GM04504 (cell line): Measurements from ENCODE around the gene CAPN12.

Source experiments
- DNase-seq: peaks from one replicate; pipeline ENCODE4 v3.0.0-alpha.2; 2012; ENCODE audit warnings: low read depth

The CAPN12 gene

GRCh38 chr19:38737281-38737865 lies 6.9 kb downstream of the CAPN12 start:
- DNase-seq: no peak

DNA sequence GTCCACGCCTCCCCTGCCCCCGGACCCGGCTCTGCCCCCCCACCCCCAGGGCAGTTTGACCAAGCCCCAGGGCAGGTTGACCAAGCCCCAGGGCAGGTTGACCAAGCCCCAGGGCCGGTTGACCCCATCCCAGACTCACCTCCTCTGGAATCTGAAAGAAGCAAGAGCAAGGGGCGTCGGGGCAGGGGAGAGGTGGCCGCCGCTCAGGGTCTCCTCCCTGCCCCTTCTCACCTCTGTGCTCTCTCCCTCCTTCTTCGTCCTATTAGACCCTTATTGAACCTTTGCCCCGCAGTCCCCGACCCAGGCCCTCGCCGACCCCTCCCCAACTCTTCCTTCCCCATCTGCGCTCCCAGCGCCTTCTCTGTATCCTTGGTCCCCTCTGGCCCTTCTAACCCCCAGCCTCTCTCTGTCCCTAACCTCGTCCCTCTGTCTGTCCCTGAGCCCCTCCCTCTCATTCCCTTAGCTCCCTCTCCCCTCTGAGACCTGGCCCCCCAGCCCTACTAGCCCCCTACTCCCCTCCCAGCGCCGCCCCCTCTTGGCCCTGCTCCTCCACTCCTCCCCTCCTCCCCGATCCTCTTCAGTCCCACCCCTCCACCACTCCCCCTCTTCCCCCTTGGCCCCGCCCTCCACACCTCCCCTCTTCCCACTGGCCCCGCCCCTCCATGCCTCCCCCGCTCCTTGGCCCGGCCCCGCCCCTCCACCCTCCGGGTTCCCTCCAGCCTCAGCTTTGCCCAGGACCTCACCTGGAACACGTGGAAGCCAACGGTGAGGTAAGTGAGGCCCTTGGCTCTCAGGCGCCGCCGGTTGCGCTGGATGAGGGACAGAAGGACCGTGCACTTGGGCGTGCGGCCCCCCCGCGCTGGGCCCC lies 7.6 kb downstream of the CAPN12 start:
- DNase-seq: no peak

- no peak for DNase-seq
Observed at GRCh38 chr19:38736036-38736412, 8.2 kb downstream of the CAPN12 start.

GRCh38 chr19:38735257-38735686 lies 9.0 kb downstream of the CAPN12 start:
- no peak for DNase-seq

- DNase-seq: no peak
Observed at GRCh38 chr19:38734426-38735256, 9.6 kb downstream of the CAPN12 start.

DNA sequence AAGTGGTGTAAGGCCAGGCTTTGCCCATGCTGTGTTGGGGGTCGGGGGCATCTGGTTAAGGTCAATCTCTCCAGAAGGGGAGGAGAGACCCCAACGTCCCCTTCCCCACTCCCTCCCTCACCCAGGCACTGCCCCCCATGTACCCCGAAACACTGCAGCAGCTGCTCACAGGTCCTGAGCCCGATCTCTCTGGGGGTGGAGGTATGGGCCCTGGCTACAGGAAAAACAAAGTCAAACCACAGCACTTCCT lies 10.2 kb downstream of the CAPN12 start:
- DNase-seq: no peak

DNA sequence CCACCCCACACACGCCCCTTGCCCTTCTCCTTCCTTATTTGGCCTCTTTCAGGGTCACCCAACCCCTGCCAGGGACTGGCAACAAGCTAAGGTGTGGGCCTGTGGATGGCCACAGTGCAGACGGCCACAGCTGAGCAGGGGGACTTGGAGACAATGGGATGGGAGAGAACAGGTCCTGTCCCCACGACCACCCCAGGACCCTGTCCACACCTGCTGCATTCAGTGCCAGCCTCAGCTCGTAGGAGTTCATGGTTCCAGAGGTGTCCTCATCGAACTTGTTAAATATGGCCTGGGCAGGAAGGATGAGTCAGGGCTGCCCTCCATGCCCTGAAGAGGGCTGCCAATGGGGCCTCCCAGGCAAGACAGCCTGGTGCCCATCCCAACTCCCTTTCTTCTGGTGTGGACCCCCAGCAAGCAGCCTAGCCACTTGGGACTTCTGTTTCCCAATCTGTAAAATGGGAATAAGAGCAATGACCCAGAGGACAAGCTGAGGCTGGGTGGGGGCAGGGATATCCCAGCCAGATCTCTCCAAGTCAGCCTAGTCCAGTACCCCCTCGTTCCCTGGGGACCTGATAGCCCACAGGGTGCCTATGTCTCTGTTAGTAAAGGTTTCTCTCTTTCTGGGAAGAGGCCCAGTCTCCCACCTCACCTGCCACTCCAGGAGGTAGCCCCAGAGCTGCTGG lies 10.6 kb downstream of the CAPN12 start:
- no peak for DNase-seq

- DNase-seq: no peak
Observed at GRCh38 chr19:38733241-38733492, 11.1 kb downstream of the CAPN12 start.

GRCh38 chr19:38731654-38732301 lies 12.5 kb downstream of the CAPN12 start:
- DNase-seq: no peak

- no peak for DNase-seq
Observed at GRCh38 chr19:38730731-38731589, 13.3 kb downstream of the CAPN12 start.

GRCh38 chr19:38730470-38730730 lies 13.9 kb downstream of the CAPN12 start:
- no peak for DNase-seq

DNA sequence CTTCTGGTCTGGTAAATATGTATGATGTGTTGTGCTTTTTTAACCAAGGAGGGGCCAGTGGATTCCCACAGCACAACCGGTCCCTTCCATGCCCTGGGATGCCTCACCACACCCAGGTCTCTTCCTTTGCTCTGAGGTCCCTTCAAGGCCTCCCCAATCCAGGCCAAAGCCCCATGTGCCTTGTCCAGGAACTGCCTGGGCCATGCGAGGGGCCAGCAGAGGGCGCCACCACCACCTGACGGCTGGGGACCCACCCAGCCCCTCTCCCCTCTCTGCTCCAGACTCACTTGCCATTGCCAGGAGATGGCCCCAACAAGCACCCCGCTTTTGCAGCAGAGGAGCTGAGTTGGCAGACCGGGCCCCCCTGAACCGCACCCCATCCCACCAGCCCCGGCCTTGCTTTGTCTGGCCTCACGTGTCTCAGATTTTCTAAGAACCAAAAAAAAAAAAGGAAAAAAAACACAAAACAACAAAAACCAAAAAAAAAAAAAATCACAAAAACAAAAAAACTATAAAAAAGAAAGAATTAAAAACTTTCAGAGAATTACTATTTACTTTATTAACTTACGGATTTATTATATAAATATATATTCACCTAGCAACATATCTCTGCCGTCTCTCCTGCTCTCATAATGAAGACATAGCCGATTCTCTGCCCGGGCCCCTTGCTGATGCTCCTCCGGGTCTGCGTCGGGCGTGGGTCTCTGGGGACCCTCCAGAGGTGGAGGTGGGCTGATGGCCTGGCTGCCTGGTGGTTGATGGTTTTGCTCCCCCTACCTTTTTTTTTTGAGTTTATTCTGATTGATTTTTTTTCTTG lies 14.4 kb downstream of the CAPN12 start:
- no peak for DNase-seq

DNA sequence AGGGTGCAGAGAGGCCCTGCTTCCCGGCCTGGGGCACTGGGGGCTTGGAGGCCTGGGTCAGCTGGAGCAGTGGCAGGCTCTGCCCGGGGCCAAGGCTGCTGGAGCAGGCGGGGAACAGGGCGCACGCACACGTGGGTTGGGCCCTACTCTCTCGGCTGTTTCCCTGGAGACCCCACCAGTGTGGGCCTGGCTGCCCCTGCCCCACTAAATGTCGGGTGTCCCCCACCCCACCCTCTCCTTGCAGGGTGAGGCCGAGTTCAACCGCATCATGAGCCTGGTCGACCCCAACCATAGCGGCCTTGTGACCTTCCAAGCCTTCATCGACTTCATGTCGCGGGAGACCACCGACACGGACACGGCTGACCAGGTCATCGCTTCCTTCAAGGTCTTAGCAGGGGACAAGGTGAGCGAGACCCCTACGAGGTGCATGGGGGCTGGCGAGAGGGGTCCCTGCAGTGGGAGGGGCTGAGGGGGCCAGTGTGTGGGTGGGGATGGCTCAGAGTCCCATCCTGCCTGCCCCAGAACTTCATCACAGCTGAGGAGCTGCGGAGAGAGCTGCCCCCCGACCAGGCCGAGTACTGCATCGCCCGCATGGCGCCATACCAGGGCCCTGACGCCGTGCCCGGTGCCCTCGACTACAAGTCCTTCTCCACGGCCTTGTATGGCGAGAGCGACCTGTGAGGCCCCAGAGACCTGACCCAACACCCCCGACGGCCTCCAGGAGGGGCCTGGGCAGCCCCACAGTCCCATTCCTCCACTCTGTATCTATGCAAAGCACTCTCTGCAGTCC lies 15.3 kb downstream of the CAPN12 start:
- DNase-seq: no peak

DNA sequence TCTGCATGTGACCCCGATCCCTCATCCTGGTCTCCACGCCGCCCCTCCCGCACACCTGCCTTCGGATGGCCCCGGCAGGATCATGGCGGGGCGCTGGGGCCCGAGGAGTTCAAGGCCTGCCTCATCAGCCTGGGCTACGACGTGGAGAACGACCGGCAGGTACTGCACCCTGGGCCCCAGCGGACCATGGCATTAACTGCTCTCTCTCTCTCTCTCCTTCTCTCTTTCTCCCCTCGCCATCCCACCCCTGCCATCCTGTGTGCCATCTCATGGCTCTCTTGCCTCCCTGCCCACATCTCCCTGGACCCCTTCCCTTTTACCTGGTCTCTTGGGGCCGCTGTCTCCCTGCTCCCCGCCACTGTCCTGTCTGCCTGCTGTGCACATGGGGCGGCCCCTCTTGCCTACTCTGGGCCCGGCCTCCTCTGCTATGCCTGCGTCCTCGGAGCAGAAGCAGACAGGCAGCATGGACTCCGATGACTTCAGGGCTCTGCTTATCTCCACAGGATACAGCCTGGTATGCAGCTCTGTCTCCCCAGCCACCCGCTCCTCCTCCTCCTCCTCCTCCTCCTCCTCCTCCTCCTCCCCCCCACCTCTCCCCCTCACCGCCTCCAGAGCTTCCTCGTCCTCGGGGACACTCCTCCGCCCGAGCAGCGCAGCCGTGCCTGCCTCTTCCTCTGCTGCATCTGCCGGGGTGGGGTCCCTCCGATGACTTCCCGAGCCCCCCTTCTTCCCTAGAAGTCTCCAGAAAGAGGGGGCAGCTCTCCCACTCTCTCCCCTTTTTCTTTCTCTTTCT lies 16.2 kb downstream of the CAPN12 start:
- no peak for DNase-seq

- no peak for DNase-seq
Observed at GRCh38 chr19:38727306-38727867, 16.9 kb downstream of the CAPN12 start.

GRCh38 chr19:38726761-38727301 lies 17.4 kb downstream of the CAPN12 start:
- DNase-seq: no peak

DNA sequence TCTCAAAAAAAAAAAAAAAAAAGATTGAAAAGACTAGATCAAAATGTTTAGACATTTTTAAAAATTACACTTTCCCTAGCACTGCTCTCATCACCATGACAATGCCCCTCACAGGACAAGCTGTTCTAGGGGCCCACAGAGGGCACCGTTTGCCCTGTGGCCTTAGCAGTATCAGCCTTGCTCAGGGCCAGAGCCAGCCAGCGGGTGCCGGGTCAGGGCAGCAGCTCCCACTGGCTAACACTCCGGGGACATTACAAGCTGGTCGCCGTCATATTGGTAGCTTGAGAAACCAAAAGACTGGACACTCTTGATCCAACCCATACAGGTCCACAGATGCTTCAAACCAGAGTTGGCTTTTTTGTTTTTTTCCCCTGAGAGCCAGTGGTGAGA lies 18.0 kb downstream of the CAPN12 start:
- DNase-seq: no peak

GRCh38 chr19:38725469-38726283 lies 18.6 kb downstream of the CAPN12 start:
- no peak for DNase-seq
